HG02840 (cell line): Measurements from ENCODE around the gene ACSF2.

Source experiments
- ATAC-seq: cut with Tn5 transposase; IDR thresholded peaks from one replicate; pipeline ENCODE4 v1.9.1; 2021; ENCODE audit warnings: mild to moderate bottlenecking, moderate library complexity, moderate number of reproducible peaks; ENCODE audit not compliant: unreplicated experiment, low FRiP score

Gene ACSF2

DNA sequence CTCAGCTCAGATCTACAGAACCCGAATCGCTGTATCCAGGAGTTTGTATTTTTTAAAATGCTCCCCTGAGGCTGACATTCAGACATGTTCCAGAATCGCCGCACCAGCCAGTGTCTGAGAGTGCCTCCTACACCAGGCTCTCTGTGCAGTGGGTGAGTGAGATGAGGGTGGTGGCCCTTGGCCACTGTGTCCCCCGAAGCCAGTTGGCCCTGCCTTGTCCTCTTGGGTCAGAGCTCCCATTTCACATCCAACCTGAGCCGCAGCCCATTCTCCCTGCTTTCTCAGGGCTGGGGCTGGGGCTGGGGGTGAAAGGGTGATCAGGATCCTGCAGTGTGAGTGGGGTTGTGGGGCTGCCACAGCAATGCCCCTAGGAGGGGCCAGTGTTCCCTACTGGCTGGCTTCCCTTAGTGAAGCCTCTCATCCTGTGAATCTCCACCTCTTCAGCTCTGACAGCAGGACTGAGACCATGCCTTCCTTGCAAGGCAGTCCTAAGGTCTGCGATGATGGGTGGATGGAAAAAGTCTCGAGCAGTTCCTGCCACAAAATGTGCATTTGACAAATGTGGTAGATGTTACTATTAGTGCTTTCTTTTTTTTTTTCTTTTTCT lies 69.3 kb downstream of the ACSF2 start:
- ATAC-seq: no peak

- ATAC-seq: no peak
Observed at GRCh38 chr17:50495918-50496317, 69.9 kb downstream of the ACSF2 start.

DNA sequence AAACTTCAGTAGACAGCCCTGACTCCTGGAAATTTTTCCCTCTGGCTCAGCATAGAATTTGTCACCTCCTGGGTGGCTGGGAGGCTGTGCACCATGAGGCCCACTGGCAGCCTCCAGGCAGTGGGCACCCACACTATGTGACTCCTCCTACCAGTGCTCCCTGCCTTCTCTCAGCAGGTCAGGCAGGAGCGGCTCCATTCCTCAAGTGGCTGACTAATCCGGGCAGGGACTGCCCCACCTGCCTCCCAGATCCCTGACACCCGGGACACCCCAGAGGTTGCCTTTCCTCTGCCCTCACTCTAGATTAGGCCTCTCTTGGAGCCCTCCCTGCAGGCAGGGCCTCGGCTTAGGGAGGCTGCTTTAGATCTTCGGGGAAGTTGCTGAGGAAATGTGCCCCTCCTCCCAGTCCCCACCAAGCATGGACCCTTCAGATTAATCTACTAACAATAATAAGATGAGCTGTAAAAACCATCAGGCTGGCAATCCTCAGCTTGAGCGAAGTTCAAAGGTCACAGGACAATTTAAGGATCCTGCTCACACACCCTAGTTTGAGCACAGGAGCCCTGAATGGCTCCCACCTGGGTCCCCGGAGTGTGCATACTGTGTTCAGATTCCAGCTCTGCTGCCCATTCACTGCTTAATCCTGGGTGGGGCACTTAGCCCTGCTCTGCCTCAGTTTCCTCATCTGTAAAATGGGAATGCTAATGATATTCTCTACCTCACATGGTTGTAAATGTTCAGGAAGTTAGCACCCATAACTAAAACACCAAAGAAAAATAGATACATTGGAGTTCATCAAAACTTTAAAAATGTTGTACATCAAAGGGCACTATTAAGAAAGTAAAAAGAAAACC lies 72.2 kb downstream of the ACSF2 start:
- ATAC-seq: no peak

DNA sequence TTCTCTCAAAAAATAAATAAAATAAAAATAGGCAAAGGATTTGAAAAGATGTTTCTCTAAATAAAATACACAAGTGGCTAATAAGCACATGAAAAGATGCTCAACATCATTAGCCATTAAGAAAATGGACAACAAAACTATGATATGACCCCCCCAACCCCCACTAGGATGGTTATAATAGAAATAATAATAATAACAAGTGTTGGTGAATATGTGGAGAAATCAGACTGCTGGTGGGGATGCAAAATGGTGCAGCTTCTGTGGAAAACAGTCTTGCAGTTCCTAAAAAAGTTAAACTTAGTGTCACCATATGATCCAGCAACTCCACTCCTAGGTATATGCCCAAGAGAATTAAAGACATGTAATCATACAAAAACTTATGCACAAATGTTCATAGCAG lies 73.3 kb downstream of the ACSF2 start:
- ATAC-seq: no peak

- no peak for ATAC-seq
Observed at GRCh38 chr17:50499721-50500120, 73.7 kb downstream of the ACSF2 start.

- no peak for ATAC-seq
Observed at GRCh38 chr17:50501054-50501453, 75.0 kb downstream of the ACSF2 start.

- no peak for ATAC-seq
Observed at GRCh38 chr17:50502301-50502990, 76.4 kb downstream of the ACSF2 start.

- no peak for ATAC-seq
Observed at GRCh38 chr17:50505591-50506130, 79.6 kb downstream of the ACSF2 start.

DNA sequence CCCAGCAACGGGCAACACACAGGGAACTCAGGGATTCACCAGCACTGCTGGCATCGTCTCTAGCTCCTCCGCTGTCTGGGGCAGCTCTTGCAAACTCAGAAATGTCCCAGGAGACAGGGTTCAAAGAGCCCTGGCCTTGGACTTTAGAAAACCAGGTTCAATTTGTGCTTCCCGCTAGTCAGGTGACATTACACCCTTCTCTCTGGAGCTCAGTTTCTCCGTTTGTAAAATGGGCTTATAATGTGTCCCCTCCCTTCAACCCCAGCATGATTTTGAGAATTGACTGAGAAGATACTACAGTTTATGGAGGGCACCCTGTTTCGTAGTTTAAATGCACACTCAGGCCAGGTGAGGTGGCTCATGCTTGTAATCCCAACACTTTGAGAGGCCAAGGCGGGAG lies 80.3 kb downstream of the ACSF2 start:
- no peak for ATAC-seq

DNA sequence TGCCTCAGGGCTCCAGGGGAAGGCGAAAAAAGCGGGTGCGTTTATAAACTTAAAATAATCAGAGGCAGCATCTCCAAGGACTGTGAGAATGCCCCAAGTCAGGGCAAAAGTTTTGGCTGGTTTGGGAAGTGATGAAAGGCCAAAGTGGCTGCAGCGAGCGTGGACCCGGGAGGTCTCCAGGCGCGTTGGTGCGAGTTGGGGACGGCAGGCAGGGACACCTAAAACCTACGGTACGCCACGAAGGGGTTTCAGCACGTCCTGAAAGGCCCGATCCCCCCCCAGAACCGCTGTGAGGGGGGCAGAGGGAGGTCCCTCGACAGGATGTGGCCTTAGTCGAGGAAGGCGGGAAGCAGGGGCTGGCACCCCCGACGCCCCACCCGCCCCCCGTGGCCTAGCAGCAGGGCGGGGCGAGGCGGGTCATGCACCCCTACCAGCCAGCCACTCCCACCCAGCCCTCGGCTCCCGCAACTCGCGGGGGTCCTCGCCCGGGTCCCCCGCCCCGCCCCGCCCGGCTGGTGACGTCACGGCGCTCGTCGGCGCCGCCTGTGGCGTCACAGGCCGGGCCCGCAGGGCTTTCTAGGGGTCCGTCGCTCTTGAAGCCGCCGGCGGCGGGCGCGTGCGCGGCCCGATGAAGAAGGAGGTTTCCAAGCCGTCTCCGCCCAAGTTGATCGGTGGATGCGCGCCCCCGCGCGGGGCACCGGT lies 82.0 kb downstream of the ACSF2 start, which contains the start of gene MYCBPAP:
MYCBPAP (plus strand) TSS at position 569 of the 702 bp plus-strand sequence. CDS start 236 bp downstream, outside the sequence.
- no peak for ATAC-seq

- no peak for ATAC-seq
Observed at GRCh38 chr17:50508573-50509460, 82.8 kb downstream of the ACSF2 start.

GRCh38 chr17:50511058-50511457 lies 85.0 kb downstream of the ACSF2 start:
- ATAC-seq: peak; percentile 64

- ATAC-seq: no peak
Observed at GRCh38 chr17:50513495-50513894, 87.5 kb downstream of the ACSF2 start.

- no peak for ATAC-seq
Observed at GRCh38 chr17:50514388-50514787, 88.4 kb downstream of the ACSF2 start.

DNA sequence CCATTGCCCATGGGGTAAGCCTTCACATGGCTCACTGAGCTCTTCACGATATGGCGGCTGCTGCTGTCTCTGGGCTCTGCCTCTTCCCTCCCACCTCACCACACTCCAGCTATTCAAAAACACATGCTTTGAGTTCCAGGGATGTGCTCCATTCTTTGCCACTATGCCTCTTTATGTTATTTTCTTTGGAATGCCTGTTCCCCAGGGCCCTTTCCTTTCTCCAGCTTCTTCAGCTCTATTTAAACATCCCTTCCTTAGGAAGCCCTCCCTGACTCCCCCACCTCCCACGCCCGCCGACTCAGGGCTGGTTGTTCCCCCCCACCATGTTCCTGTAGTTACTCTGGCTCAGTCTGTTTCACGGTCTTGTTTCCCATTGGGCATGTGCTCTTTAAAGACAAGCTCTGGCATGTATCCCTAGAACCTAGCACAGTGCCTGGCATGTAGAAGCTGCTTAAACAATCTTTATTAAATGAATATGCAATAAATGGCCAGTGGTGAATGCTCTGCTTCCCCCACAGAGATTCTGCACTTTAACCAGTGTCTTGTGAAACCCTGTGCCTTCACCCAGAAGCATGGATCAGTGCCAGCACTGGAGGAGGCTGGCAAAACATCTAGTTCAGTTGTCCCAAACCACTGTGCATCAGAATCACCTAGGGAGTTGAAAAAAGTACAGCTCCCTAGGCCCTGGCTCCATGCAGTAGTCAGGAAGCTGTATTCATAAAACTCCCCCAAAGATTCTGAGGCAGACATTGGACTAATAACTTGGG lies 89.1 kb downstream of the ACSF2 start:
- ATAC-seq: no peak

- ATAC-seq: no peak
Observed at GRCh38 chr17:50517011-50517410, 91.0 kb downstream of the ACSF2 start.

GRCh38 chr17:50517504-50518383 lies 91.7 kb downstream of the ACSF2 start:
- ATAC-seq: no peak
